Activated T-helper 1 cell treated with anti-CD3 and anti-CD28 coated beads, Interleukin-12 subunit alpha, Interleukin-12 subunit beta, Interleukin-2, Interleukin-4 antibody, amounts not matched to agents 30 ng/mL and 10 ng/mL and 1 ng/mL, durations not matched to agents 14 hours and 24 hours and 36 hours (primary cell): ENCODE results near the gene PYM1. TPM values are rescaled to one million over a fixed set of nuclear protein-coding genes. Genes with fewer than 3 reads are reported as not detected.

Experiments
- DNase-seq: peaks from one replicate; pipeline ENCODE4 v3.0.0; 2021; ENCODE audit warnings: low spot score
- H3K27ac Mint-ChIP-seq: one replicate; pipeline ENCODE4 v1.8.0; 2021; ENCODE audit warnings: mild to moderate bottlenecking, mixed read lengths
- H3K27me3 Mint-ChIP-seq: one replicate; pipeline ENCODE4 v1.8.0; 2022; ENCODE audit warnings: mild to moderate bottlenecking, moderate library complexity, mixed read lengths; ENCODE audit not compliant: insufficient read depth
- H3K36me3 Mint-ChIP-seq: one replicate; pipeline ENCODE4 v1.8.0; 2021; ENCODE audit warnings: low read depth, mixed read lengths
- H3K4me1 Mint-ChIP-seq: one replicate; pipeline ENCODE4 v1.8.0; 2021; ENCODE audit warnings: low read depth, mixed read lengths
- H3K4me3 Mint-ChIP-seq: one replicate; pipeline ENCODE4 v1.8.0; 2021; ENCODE audit warnings: mild to moderate bottlenecking, moderate library complexity, mixed read lengths
- H3K9me3 Mint-ChIP-seq: one replicate; pipeline ENCODE4 v1.8.0; 2021; ENCODE audit warnings: mixed read lengths
- intact Hi-C: fragments of 100-400 bp; cut with micrococcal nuclease; formaldehyde crosslinking; loops from one replicate; pipeline ENCODE4 v1.15.1; 2024
- total RNA-seq: library from RNA; stranded (reverse); gene quantifications from 2 replicates; pipeline ENCODE4 v1.2.3, GENCODE V29; 2022

PYM1 gene
- total RNA-seq, 1 donor from 2014 or later: 40.5 TPM

- Mint-ChIP-seq H3K27me3 (no peaks in the 10 kb centered on the region), H3K36me3 (peaks cover 59% of the 10 kb centered on the region), H3K27ac (peak overlapping the region; percentile 95), H3K4me1 (peaks cover 84% of the 10 kb centered on the region), H3K4me3 (peak overlapping the region; percentile 99), H3K9me3 (no peaks in the 10 kb centered on the region)
- DNase-seq: no peak
- intact Hi-C loops: loop anchor here (5.0 to 10.0 kb wide), 3 partner anchors 288 to 1649 kb away; partner anchors contain the start of genes CBX5, HNRNPA1, NABP2 and NEMP1
Measured at GRCh38 chr12:55933799-55934742, 6.4 kb upstream of the PYM1 start.

GRCh38 chr12:55933169-55933798 is 5.6 kb upstream of the PYM1 start:
- H3K27ac Mint-ChIP-seq: peak overlapping the region; percentile 80
- intact Hi-C loops: loop anchor here (5.0 to 10.0 kb wide), 3 partner anchors 289 to 1648 kb away; partner anchors contain the start of genes CBX5, HNRNPA1, NABP2 and NEMP1
- DNase-seq: no peak
- peaks cover 78% of the 10 kb centered on the region for H3K4me1 Mint-ChIP-seq
- no peaks in the 10 kb centered on the region for H3K9me3 Mint-ChIP-seq
- H3K4me3 Mint-ChIP-seq: peak overlapping the region; percentile 99
- H3K36me3 Mint-ChIP-seq: peaks cover 54% of the 10 kb centered on the region
- no peaks in the 10 kb centered on the region for H3K27me3 Mint-ChIP-seq

GRCh38 chr12:55932551-55932910 is 4.8 kb upstream of the PYM1 start:
- H3K27me3 Mint-ChIP-seq: no peaks in the 10 kb centered on the region

GRCh38 chr12:55931780-55932550 is 4.3 kb upstream of the PYM1 start:
- H3K36me3 Mint-ChIP-seq: peaks cover 45% of the 10 kb centered on the region
- peak overlapping the region; percentile 99 for H3K4me3 Mint-ChIP-seq
- peaks cover 65% of the 10 kb centered on the region for H3K4me1 Mint-ChIP-seq
- no peak for DNase-seq
- intact Hi-C loops: loop anchor here (1.0 to 10.0 kb wide), 4 partner anchors 8 to 1647 kb away; partner anchors contain the start of genes CBX5, HNRNPA1, NABP2 and NEMP1
- no peaks in the 10 kb centered on the region for H3K9me3 Mint-ChIP-seq
- H3K27me3 Mint-ChIP-seq: no peaks in the 10 kb centered on the region
- peak overlapping the region; percentile 98 for H3K27ac Mint-ChIP-seq

More at GRCh38 chr12:55932551-55932910, 4.8 kb upstream of the PYM1 start:
- no peaks in the 10 kb centered on the region for H3K9me3 Mint-ChIP-seq
- no peak for DNase-seq
- H3K36me3 Mint-ChIP-seq: peaks cover 48% of the 10 kb centered on the region
- intact Hi-C loops: loop anchor here (5.0 to 10.0 kb wide), 3 partner anchors 290 to 1648 kb away; partner anchors contain the start of genes CBX5, HNRNPA1, NABP2 and NEMP1
- peak overlapping the region; percentile 80 for H3K27ac Mint-ChIP-seq
- H3K4me3 Mint-ChIP-seq: peak overlapping the region; percentile 99
- H3K4me1 Mint-ChIP-seq: peaks cover 70% of the 10 kb centered on the region

GRCh38 chr12:55931317-55931779 is 3.7 kb upstream of the PYM1 start:
- Mint-ChIP-seq H3K9me3 (no peaks in the 10 kb centered on the region), H3K27me3 (no peaks in the 10 kb centered on the region), H3K4me1 (peaks cover 59% of the 10 kb centered on the region), H3K27ac (peak overlapping the region; percentile 98), H3K4me3 (peak overlapping the region; percentile 99), H3K36me3 (peaks cover 41% of the 10 kb centered on the region)
- intact Hi-C loops: loop anchor here (1.0 to 10.0 kb wide), 4 partner anchors 9 to 1647 kb away; partner anchors contain the start of genes CBX5, HNRNPA1, NABP2 and NEMP1
- DNase-seq: no peak

- Mint-ChIP-seq H3K27ac (peak within 1 kb of the TSS; percentile 98), H3K9me3 (no peaks in the 10 kb centered on the region), H3K27me3 (no peaks in the 10 kb centered on the region), H3K36me3 (peaks cover 36% of the 10 kb centered on the region), H3K4me1 (peaks cover 59% of the 10 kb centered on the region), H3K4me3 (peak within 1 kb of the TSS; percentile 99)
- peak; percentile 72 for DNase-seq
- intact Hi-C loops: loop anchor here (1.0 to 10.0 kb wide), 10 partner anchors 9 to 1646 kb away; partner anchors contain the start of genes CBX5, CDK2, DNAJC14 and HNRNPA1
Measured at GRCh38 chr12:55930771-55931316, 3.1 kb upstream of the PYM1 start, which contains the start of gene DGKA. DGKA (plus strand) TSS chr12:55931162; CDS start chr12:55936504, 5,342 bp downstream.

- intact Hi-C loops: loop anchor here (1.0 to 5.0 kb wide), 6 partner anchors 44 to 1823 kb away; partner anchors contain the start of genes CD63, CDK4, DDIT3 and MBD6
- DNase-seq: peak; percentile 83
- Mint-ChIP-seq H3K4me3 (peak overlapping the region; percentile 99), H3K4me1 (peaks cover 57% of the 10 kb centered on the region), H3K9me3 (no peaks in the 10 kb centered on the region), H3K27ac (peak overlapping the region; percentile 98), H3K36me3 (peaks cover 31% of the 10 kb centered on the region), H3K27me3 (no peaks in the 10 kb centered on the region)
Measured at GRCh38 chr12:55929306-55929791, 1.7 kb upstream of the PYM1 start.

GRCh38 chr12:55926738-55927587 is 731 bp downstream of the PYM1 start:
- H3K4me3 Mint-ChIP-seq: peak overlapping the region; percentile 90
- peak; percentile 85 for DNase-seq
- peaks cover 27% of the 10 kb centered on the region for H3K36me3 Mint-ChIP-seq
- no peaks in the 10 kb centered on the region for H3K9me3 Mint-ChIP-seq
- H3K27ac Mint-ChIP-seq: peak overlapping the region; percentile 96
- H3K27me3 Mint-ChIP-seq: no peaks in the 10 kb centered on the region
- intact Hi-C loops: loop anchor here (1.0 to 5.0 kb wide), 9 partner anchors 13 to 1825 kb away; partner anchors contain the start of genes CDK4, DDIT3, DNAJC14 and MBD6
- peaks cover 52% of the 10 kb centered on the region for H3K4me1 Mint-ChIP-seq

GRCh38 chr12:55925870-55926737 is 1.6 kb downstream of the PYM1 start:
- intact Hi-C loops: loop anchor here (1.0 to 5.0 kb wide), 7 partner anchors 27 to 1826 kb away; partner anchors contain the start of genes CDK4, DDIT3, DNAJC14 and MBD6
- H3K4me1 Mint-ChIP-seq: peaks cover 59% of the 10 kb centered on the region
- DNase-seq: no peak

GRCh38 chr12:55925371-55925770 is 2.3 kb downstream of the PYM1 start:
- Mint-ChIP-seq H3K27me3 (no peaks in the 10 kb centered on the region), H3K4me3 (peak overlapping the region; percentile 90), H3K9me3 (no peaks in the 10 kb centered on the region), H3K27ac (peak overlapping the region; percentile 96), H3K36me3 (peaks cover 23% of the 10 kb centered on the region), H3K4me1 (peaks cover 61% of the 10 kb centered on the region)
- intact Hi-C loops: loop anchor here (5.0 kb wide), 3 partner anchors 762 to 1827 kb away; partner anchors contain the start of genes CDK4, DDIT3, MBD6 and PTGES3
- no peak for DNase-seq

More at GRCh38 chr12:55925870-55926737, 1.6 kb downstream of the PYM1 start:
- Mint-ChIP-seq H3K27me3 (no peaks in the 10 kb centered on the region), H3K9me3 (no peaks in the 10 kb centered on the region), H3K27ac (peak overlapping the region; percentile 96), H3K4me3 (peak overlapping the region; percentile 90), H3K36me3 (peaks cover 24% of the 10 kb centered on the region)
